ENCODE measurements around the gene RO60.

Gene RO60

GRCh38 chr1:193059282-193060114 is at the start of gene RO60, which contains the start of gene UCHL5:
TSS of gene RO60 (plus strand) at chr1:193059612. CDS start at chr1:193069055, 9,443 bp downstream.
TSS of gene UCHL5 (minus strand) at chr1:193059360. CDS start at chr1:193059260, 100 bp downstream.
- peak; percentile 85 for DNase-seq (ENCODE audit: low spot score)
- TF ChIP-seq, protein P1, sequence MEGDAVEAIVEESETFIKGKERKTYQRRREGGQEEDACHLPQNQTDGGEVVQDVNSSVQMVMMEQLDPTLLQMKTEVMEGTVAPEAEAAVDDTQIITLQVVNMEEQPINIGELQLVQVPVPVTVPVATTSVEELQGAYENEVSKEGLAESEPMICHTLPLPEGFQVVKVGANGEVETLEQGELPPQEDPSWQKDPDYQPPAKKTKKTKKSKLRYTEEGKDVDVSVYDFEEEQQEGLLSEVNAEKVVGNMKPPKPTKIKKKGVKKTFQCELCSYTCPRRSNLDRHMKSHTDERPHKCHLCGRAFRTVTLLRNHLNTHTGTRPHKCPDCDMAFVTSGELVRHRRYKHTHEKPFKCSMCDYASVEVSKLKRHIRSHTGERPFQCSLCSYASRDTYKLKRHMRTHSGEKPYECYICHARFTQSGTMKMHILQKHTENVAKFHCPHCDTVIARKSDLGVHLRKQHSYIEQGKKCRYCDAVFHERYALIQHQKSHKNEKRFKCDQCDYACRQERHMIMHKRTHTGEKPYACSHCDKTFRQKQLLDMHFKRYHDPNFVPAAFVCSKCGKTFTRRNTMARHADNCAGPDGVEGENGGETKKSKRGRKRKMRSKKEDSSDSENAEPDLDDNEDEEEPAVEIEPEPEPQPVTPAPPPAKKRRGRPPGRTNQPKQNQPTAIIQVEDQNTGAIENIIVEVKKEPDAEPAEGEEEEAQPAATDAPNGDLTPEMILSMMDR (IDR thresholded peaks at IDR 0.05; ENCODE audit: extremely low read depth, missing control alignments), result no peak

- TF ChIP-seq, protein P1 (IDR thresholded peaks at IDR 0.05; ENCODE audit: extremely low read depth, missing control alignments), result no peak
- no peak for DNase-seq (ENCODE audit: low spot score)
These were observed 48.0 kb upstream of the RO60 start for GRCh38 chr1:193011406-193011805.

- TF ChIP-seq, protein P1 (IDR thresholded peaks at IDR 0.05; ENCODE audit: extremely low read depth, missing control alignments), result no peak
- no peak for DNase-seq (ENCODE audit: low spot score)
These were observed 46.4 kb upstream of the RO60 start for GRCh38 chr1:193013005-193013404.

- no peak for DNase-seq (ENCODE audit: low spot score)
- TF ChIP-seq, protein P1 (IDR thresholded peaks at IDR 0.05; ENCODE audit: extremely low read depth, missing control alignments), result no peak
These were observed 45.7 kb upstream of the RO60 start for GRCh38 chr1:193013707-193014106.

DNA sequence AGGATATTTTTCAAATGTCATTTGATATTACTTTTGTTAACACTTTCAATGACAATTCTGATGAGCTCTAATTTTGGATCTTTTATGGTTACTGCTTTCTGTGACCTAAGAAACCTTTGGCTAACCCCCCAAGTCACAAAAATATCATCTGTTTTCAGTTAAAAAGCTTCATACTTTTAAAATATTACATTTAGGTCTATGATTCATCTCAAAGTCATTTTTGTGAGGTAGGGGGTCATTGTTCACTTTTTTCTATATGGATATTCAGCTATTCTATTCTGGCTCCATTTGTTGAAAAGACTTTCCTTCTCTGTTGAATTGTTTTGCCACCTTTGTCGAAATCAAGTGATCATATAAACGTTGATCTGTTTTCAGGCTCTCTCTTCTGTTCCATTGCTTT is 45.0 kb upstream of the RO60 start:
- no peak for DNase-seq (ENCODE audit: low spot score)
- TF ChIP-seq, protein P1 (IDR thresholded peaks at IDR 0.05; ENCODE audit: extremely low read depth, missing control alignments), result no peak

DNA sequence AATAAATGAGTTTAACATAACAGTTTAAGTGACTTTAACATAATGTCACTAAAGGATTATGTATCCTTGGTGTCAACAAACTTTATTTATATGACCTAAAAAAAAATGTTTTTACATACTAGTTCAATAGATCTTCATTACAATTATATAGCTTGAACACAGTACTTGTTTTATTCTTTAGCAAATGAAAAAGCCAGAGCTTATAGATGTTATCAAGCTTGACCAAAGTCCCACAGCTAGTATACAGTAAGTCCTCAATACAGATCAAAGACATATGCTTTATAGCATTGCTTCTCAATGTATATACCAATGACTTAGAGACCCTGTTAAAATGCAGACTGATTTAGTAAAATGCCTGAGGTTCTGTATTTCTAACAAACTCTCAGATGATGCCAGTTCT is 42.6 kb upstream of the RO60 start:
- no peak for DNase-seq (ENCODE audit: low spot score)
- TF ChIP-seq, protein P1 (IDR thresholded peaks at IDR 0.05; ENCODE audit: extremely low read depth, missing control alignments), result no peak

- DNase-seq (ENCODE audit: low spot score), result peak; percentile 14
- TF ChIP-seq, protein P1 (IDR thresholded peaks at IDR 0.05; ENCODE audit: extremely low read depth, missing control alignments), result no peak
These were observed 39.9 kb upstream of the RO60 start for GRCh38 chr1:193019442-193020026.
